ENCODE results near the gene ZNF780B. TPM values are rescaled to one million over a fixed set of nuclear protein-coding genes. Genes with fewer than 3 reads are reported as not detected.
A peak's percentile ranks its signal among the peaks of the same experiment; 100 is the strongest.

The ZNF780B gene
- total RNA-seq (10 to 100 TPM; 22.7 to 85.2 (median 35.2) TPM), polyA plus RNA-seq (10 to 100 TPM; 12.0 to 22.9 TPM), total RNA-seq (31.0 reads per million, percentile 60 among the genes with 10 or more reads in this experiment)

- DNase-seq (peak; percentile 33 to 79 (median 76)), ATAC-seq (peak; percentile 94)
- Histone ChIP-seq H3K36me3 (ENCODE audit: control insufficient read depth in 2 of 3, insufficient read depth in 3 of 3, low read length in 3 of 3) (peaks cover 0 to 7% (median 0%) of the 10 kb centered on the region in 3 experiments), H3K9me3 (ENCODE audit: control insufficient read depth in 2 of 3, low read length in 3 of 3) (peaks cover 0 to 13% (median 0%) of the 10 kb centered on the region in 3 experiments), H3K27me3 (ENCODE audit: control insufficient read depth in 2 of 2, insufficient read depth in 2 of 2, low read length in 2 of 2) (no peaks in the 10 kb centered on the region), H3K4me3 (ENCODE audit: low read length) (peak within 1 kb of the TSS; percentile 81), H3K4me1 (ENCODE audit: control insufficient read depth in 2 of 2, insufficient read depth in 2 of 2, low read length in 2 of 2) (peaks cover 12% of the 10 kb centered on the region in 2 donors), H3K27ac (ENCODE audit: low read depth, low read length) (peak within 1 kb of the TSS; percentile 89)
- intact Hi-C loops (cut with micrococcal nuclease) = loop anchor here (1.0 to 5.0 kb wide), 5 partner anchors 34 to 85 kb away; partner anchors contain the start of genes ZNF780A (in 2 of the 2), PSMC4 (in 1 of the 2) and ZNF546 (in 1 of the 2)
- Mint-ChIP-seq H3K27me3 (peaks cover 0 to 14% (median 6%) of the 10 kb centered on the region in 5 donors), H3K9me3 (peaks cover 4 to 36% (median 22%) of the 10 kb centered on the region in 11 donors), H3K4me1 (peaks cover 31 to 62% (median 54%) of the 10 kb centered on the region in 7 donors), H3K27ac (peak within 1 kb of the TSS; percentile 89 to 99 (median 96)), H3K4me3 (peak within 1 kb of the TSS; percentile 97 to 100 (median 99)), H3K36me3 (peaks cover 17 to 42% (median 30%) of the 10 kb centered on the region in 5 donors)
- ChIA-PET POLR2A (interaction anchor here (0.6 to 3.4 kb wide), 7 partner anchors 8 to 85 kb away, joined by 3 to 13 read pairs (median 5); partner anchors contain the start of genes PSMC4, ZNF546 and ZNF780A), CTCF (no interaction called here)
These were observed at the start of gene ZNF780B for GRCh38 chr19:40055832-40056504. Gene ZNF780B, minus strand, starts transcription at chr19:40056231. Its CDS starts 5,899 bp downstream, at chr19:40050332.

- ChIA-PET CTCF (no interaction called here), POLR2A (no interaction called here)
- no peaks in the 10 kb centered on the region for H3K9me3 ChIP-seq (ENCODE audit: control insufficient read depth in 2 of 3, low read length in 3 of 3)
- DNase-seq (no peak), ATAC-seq (no peak)
- H3K36me3 ChIP-seq (ENCODE audit: control insufficient read depth in 2 of 3, insufficient read depth in 3 of 3, low read length in 3 of 3) = no peaks in the 10 kb centered on the region
- H3K27me3 ChIP-seq (ENCODE audit: control insufficient read depth in 2 of 2, insufficient read depth in 2 of 2, low read length in 2 of 2) = no peaks in the 10 kb centered on the region
- intact Hi-C loops (cut with micrococcal nuclease) = no loop called here
- peaks cover 0 to 5% (median 0%) of the 10 kb centered on the region in 5 donors for H3K36me3 Mint-ChIP-seq
- no peaks in the 10 kb centered on the region for H3K4me1 Mint-ChIP-seq
- no peak overlapping the region for H3K27ac ChIP-seq (ENCODE audit: low read depth, low read length)
- H3K9me3 Mint-ChIP-seq = peaks cover 0 to 2% (median 0%) of the 10 kb centered on the region in 11 donors
- H3K4me1 ChIP-seq (ENCODE audit: control insufficient read depth in 2 of 2, insufficient read depth in 2 of 2, low read length in 2 of 2) = no peaks in the 10 kb centered on the region
- no peak overlapping the region for H3K27ac Mint-ChIP-seq
- no peak overlapping the region for H3K4me3 ChIP-seq (ENCODE audit: low read length)
- H3K4me3 Mint-ChIP-seq = no peak overlapping the region
- no peaks in the 10 kb centered on the region for H3K27me3 Mint-ChIP-seq
These were observed 48.7 kb upstream of the ZNF780B start for GRCh38 chr19:40104754-40105153.

DNA sequence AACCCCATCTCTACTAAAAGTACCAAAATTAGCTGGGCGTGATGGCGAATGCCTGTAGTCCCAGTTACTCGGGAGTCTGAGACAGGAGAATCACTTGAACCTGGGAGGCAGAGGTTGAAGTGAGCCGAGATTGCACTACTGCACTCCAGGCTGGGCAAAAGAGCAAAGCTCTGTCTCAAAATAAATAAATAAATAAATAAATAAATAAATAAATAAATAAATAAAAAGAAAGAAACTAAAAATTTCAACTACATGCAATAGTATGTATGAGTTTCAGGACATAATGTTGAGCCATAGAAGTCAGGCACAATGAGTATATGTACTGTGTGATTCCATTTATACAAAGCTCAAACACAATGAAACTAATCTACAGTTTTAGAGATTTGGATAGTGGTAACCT lies 47.6 kb upstream of the ZNF780B start:
- intact Hi-C loops (cut with micrococcal nuclease) = no loop called here
- no peak overlapping the region for H3K27ac Mint-ChIP-seq
- ChIA-PET POLR2A (interaction anchor here (0.6 kb wide), 1 partner anchor 285 kb away, joined by 7 read pairs; no protein-coding TSS in a partner anchor), CTCF (no interaction called here)
- DNase-seq (no peak), ATAC-seq (no peak)
- no peaks in the 10 kb centered on the region for H3K4me1 Mint-ChIP-seq
- H3K4me3 ChIP-seq (ENCODE audit: low read length) = no peak overlapping the region
- no peaks in the 10 kb centered on the region for H3K9me3 ChIP-seq (ENCODE audit: control insufficient read depth in 2 of 3, low read length in 3 of 3)
- no peaks in the 10 kb centered on the region for H3K4me1 ChIP-seq (ENCODE audit: control insufficient read depth in 2 of 2, insufficient read depth in 2 of 2, low read length in 2 of 2)
- H3K36me3 Mint-ChIP-seq = peaks cover 0 to 5% (median 0%) of the 10 kb centered on the region in 5 donors
- H3K27me3 ChIP-seq (ENCODE audit: control insufficient read depth in 2 of 2, insufficient read depth in 2 of 2, low read length in 2 of 2) = no peaks in the 10 kb centered on the region
- no peak overlapping the region for H3K27ac ChIP-seq (ENCODE audit: low read depth, low read length)
- no peaks in the 10 kb centered on the region for H3K36me3 ChIP-seq (ENCODE audit: control insufficient read depth in 2 of 3, insufficient read depth in 3 of 3, low read length in 3 of 3)
- peaks cover 0 to 2% (median 0%) of the 10 kb centered on the region in 11 donors for H3K9me3 Mint-ChIP-seq
- H3K27me3 Mint-ChIP-seq = peaks cover 0 to 8% (median 7%) of the 10 kb centered on the region in 5 donors
- H3K4me3 Mint-ChIP-seq = no peak overlapping the region

GRCh38 chr19:40101813-40102212 lies 45.8 kb upstream of the ZNF780B start:
- Mint-ChIP-seq H3K9me3 (peaks cover 0 to 2% (median 0%) of the 10 kb centered on the region in 11 donors), H3K4me3 (no peak overlapping the region), H3K27me3 (peaks cover 3 to 19% (median 9%) of the 10 kb centered on the region in 5 donors), H3K27ac (no peak overlapping the region), H3K4me1 (no peaks in the 10 kb centered on the region), H3K36me3 (peaks cover 0 to 5% (median 0%) of the 10 kb centered on the region in 5 donors)
- ChIA-PET CTCF (no interaction called here), POLR2A (interaction anchor here (0.6 kb wide), 1 partner anchor 10 kb away, joined by 3 read pairs; no protein-coding TSS in a partner anchor)
- no peak overlapping the region for H3K4me3 ChIP-seq (ENCODE audit: low read length)
- no peak for DNase-seq
- no peaks in the 10 kb centered on the region for H3K27me3 ChIP-seq (ENCODE audit: control insufficient read depth in 2 of 2, insufficient read depth in 2 of 2, low read length in 2 of 2)
- no peaks in the 10 kb centered on the region for H3K9me3 ChIP-seq (ENCODE audit: control insufficient read depth in 2 of 3, low read length in 3 of 3)
- no peak for ATAC-seq
- intact Hi-C loops (cut with micrococcal nuclease) = no loop called here
- H3K27ac ChIP-seq (ENCODE audit: low read depth, low read length) = no peak overlapping the region
- no peaks in the 10 kb centered on the region for H3K4me1 ChIP-seq (ENCODE audit: control insufficient read depth in 2 of 2, insufficient read depth in 2 of 2, low read length in 2 of 2)
- H3K36me3 ChIP-seq (ENCODE audit: control insufficient read depth in 2 of 3, insufficient read depth in 3 of 3, low read length in 3 of 3) = no peaks in the 10 kb centered on the region

DNA sequence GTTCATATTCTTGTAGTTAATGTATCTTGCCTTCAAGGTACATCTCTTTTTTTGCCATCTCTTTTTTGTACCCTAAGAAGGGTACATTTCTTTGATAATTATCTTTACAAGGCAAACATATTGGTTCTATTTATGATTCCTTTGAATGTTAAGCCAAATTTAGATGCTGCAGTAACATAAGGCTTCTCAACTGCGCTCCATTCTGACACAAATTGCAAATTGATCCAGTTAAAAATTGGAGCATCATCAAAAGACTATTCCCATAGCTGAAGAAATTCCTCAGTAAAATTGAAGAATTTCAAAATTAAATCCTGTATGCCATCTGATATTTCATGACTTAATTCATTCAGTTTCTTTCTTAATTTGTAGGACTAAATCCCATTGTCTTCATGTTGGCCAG lies 37.4 kb upstream of the ZNF780B start:
- CTCF ChIA-PET = no interaction called here

More for the DNA sequence above, 37.4 kb upstream of the ZNF780B start:
- DNase-seq (no peak), ATAC-seq (no peak)
- Histone ChIP-seq H3K27ac (ENCODE audit: low read depth, low read length) (no peak overlapping the region), H3K4me3 (ENCODE audit: low read length) (no peak overlapping the region), H3K9me3 (ENCODE audit: control insufficient read depth in 2 of 3, low read length in 3 of 3) (no peaks in the 10 kb centered on the region), H3K36me3 (ENCODE audit: control insufficient read depth in 2 of 3, insufficient read depth in 3 of 3, low read length in 3 of 3) (no peaks in the 10 kb centered on the region), H3K27me3 (ENCODE audit: control insufficient read depth in 2 of 2, insufficient read depth in 2 of 2, low read length in 2 of 2) (peaks cover 0 to 7% of the 10 kb centered on the region in 2 donors), H3K4me1 (ENCODE audit: control insufficient read depth in 2 of 2, insufficient read depth in 2 of 2, low read length in 2 of 2) (peaks cover 16 to 18% of the 10 kb centered on the region in 2 donors)
- Mint-ChIP-seq H3K4me1 (peaks cover 18 to 33% (median 29%) of the 10 kb centered on the region in 7 donors), H3K36me3 (peaks cover 0 to 16% (median 10%) of the 10 kb centered on the region in 5 donors), H3K4me3 (peak overlapping the region in 1 of 10 donors; percentile 6), H3K27me3 (peaks cover 12 to 25% (median 18%) of the 10 kb centered on the region in 5 donors), H3K27ac (no peak overlapping the region), H3K9me3 (peaks cover 0 to 12% (median 4%) of the 10 kb centered on the region in 11 donors)
- POLR2A ChIA-PET = interaction anchor here (0.6 kb wide), 1 partner anchor 477 kb away, joined by 7 read pairs; no protein-coding TSS in a partner anchor
- intact Hi-C loops (cut with micrococcal nuclease) = loop anchor here in 1 of 2 donors (5.0 kb wide), 1 partner anchor 36 kb away; the partner anchor contains the start of gene ZNF780B
